ENCODE data around the gene IL1RN. TPM values are rescaled to one million over a fixed set of nuclear protein-coding genes. Genes with fewer than 3 reads are reported as not detected.
"Not testable (repeated sequence)": the region's sequence is repeated elsewhere in the genome, so short reads cannot be mapped to it uniquely, and the experiment has no call there.

The IL1RN gene
- polyA plus RNA-seq, 3 donors, result 89.9 to 109 (median 92.0) TPM

GRCh38 chr2:113096842-113097618, 30.4 kb upstream of the IL1RN start:
- H3K27me3 Mint-ChIP-seq (ENCODE audit: low read depth in 3 of 3); H3K9ac ChIP-seq (ENCODE audit: insufficient read depth, low read length, poor library complexity, severe bottlenecking); H3K27me3 ChIP-seq (ENCODE audit: control insufficient read depth in 2 of 2, insufficient read depth in 2 of 2, low read length in 2 of 2); H2AFZ ChIP-seq (ENCODE audit: insufficient read depth, low read depth, low read length, poor library complexity, severe bottlenecking); intact Hi-C loops (cut with micrococcal nuclease); H3K4me3 Mint-ChIP-seq; H3K27ac ChIP-seq (ENCODE audit: low read depth in 1 of 2, low read length in 2 of 2); H3K36me3 Mint-ChIP-seq; H3K79me2 ChIP-seq (ENCODE audit: insufficient read depth, low read length); H3K4me2 ChIP-seq (replicated peaks; ENCODE audit: extremely low read depth, low read length, poor library complexity, severe bottlenecking); H3K4me3 ChIP-seq (replicated peaks in 1 of 3; ENCODE audit: low read depth in 2 of 3, low read length in 3 of 3); H4K20me1 ChIP-seq (ENCODE audit: insufficient read depth, low read length); H3K9me3 ChIP-seq (replicated peaks in 1 of 2; ENCODE audit: control insufficient read depth in 1 of 2, insufficient read depth in 1 of 2, low read length in 2 of 2); H3K36me3 ChIP-seq (replicated peaks in 1 of 2; ENCODE audit: control insufficient read depth in 1 of 2, insufficient read depth in 2 of 2, low read length in 2 of 2); H3K27ac Mint-ChIP-seq: not testable (repeated sequence)
- peaks cover 15% of the 10 kb centered on the region for H3K4me1 Mint-ChIP-seq
- peak in 1 of 3 donors; percentile 38 for DNase-seq
- WGBS (ENCODE audit: insufficient coverage), result no CpG with 5 or more reads among the region's 2 CpGs
- peaks cover 9 to 30% (median 19%) of the 10 kb centered on the region in 7 donors for H3K9me3 Mint-ChIP-seq
- H3K4me1 ChIP-seq (ENCODE audit: control insufficient read depth in 1 of 2, insufficient read depth in 2 of 2, low read length in 2 of 2), result peaks cover 0 to 11% of the 10 kb centered on the region in 2 donors

DNA sequence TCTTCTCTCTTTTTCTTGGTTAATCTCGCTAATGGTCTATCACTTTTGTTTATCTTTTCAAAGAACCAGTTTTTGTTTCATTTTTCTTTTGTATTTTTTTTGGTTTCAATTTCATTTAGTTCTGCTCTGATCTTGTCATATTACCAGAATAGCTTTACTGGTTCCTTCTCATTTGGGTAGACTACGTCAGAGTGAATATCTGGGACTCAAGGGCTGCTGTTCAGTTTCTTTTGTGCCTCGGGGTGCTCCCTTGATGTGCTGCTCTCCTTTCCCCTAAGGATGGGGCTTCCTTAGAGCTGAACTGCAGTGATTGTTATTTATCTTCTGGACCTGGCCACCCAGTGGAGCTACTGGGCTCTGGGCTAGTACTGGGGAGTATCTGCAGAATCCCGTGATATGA, 29.4 kb upstream of the IL1RN start:
- Histone ChIP-seq H3K27ac (ENCODE audit: low read depth in 1 of 2, low read length in 2 of 2) (peak overlapping the region in 1 of 2 donors; percentile 31), H3K36me3 (replicated peaks in 1 of 2; ENCODE audit: control insufficient read depth in 1 of 2, insufficient read depth in 2 of 2, low read length in 2 of 2) (no peaks in the 10 kb centered on the region), H3K4me1 (ENCODE audit: control insufficient read depth in 1 of 2, insufficient read depth in 2 of 2, low read length in 2 of 2) (peaks cover 0 to 11% of the 10 kb centered on the region in 2 donors), H2AFZ (ENCODE audit: insufficient read depth, low read depth, low read length, poor library complexity, severe bottlenecking) (no peak overlapping the region), H3K79me2 (ENCODE audit: insufficient read depth, low read length) (no peaks in the 10 kb centered on the region), H3K4me2 (replicated peaks; ENCODE audit: extremely low read depth, low read length, poor library complexity, severe bottlenecking) (no peak overlapping the region), H3K27me3 (ENCODE audit: control insufficient read depth in 2 of 2, insufficient read depth in 2 of 2, low read length in 2 of 2) (no peaks in the 10 kb centered on the region), H3K9ac (ENCODE audit: insufficient read depth, low read length, poor library complexity, severe bottlenecking) (no peak overlapping the region), H3K4me3 (replicated peaks in 1 of 3; ENCODE audit: low read depth in 2 of 3, low read length in 3 of 3) (no peak overlapping the region), H3K9me3 (replicated peaks in 1 of 2; ENCODE audit: control insufficient read depth in 1 of 2, insufficient read depth in 1 of 2, low read length in 2 of 2) (peaks cover 3 to 6% of the 10 kb centered on the region in 2 donors), H4K20me1 (ENCODE audit: insufficient read depth, low read length) (no peaks in the 10 kb centered on the region)
- H3K36me3 Mint-ChIP-seq, result no peaks in the 10 kb centered on the region
- no peak for DNase-seq
- no peak for TF ChIP-seq CTCF (IDR thresholded peaks at IDR 0.05)
- H3K27ac Mint-ChIP-seq, result peak overlapping the region in 5 of 7 donors; percentile 5 to 79 (median 40)
- WGBS (ENCODE audit: insufficient coverage), result 90% methylated on average over 2 of the region's 4 CpGs
- H3K9me3 Mint-ChIP-seq, result peaks cover 13 to 32% (median 19%) of the 10 kb centered on the region in 7 donors
- H3K4me1 Mint-ChIP-seq, result peaks cover 15% of the 10 kb centered on the region
- peaks cover 3 to 9% (median 3%) of the 10 kb centered on the region in 3 donors for H3K27me3 Mint-ChIP-seq (ENCODE audit: low read depth in 3 of 3)
- peak overlapping the region in 1 of 2 donors; percentile 18 for H3K4me3 Mint-ChIP-seq
- intact Hi-C loops (cut with micrococcal nuclease), result no loop called here
